Cardiac muscle cell (in vitro differentiated cells and primary cell): Measurements from ENCODE around the gene FHL1. TPM values are rescaled to one million over a fixed set of nuclear protein-coding genes. Genes with fewer than 3 reads are reported as not detected.

Experiments used
- DNase-seq, 2 donors: peaks; one replicate each; pipeline versions ENCODE4 v3.0.0 to v3.0.0-alpha.2; 2010 to 2017; ENCODE audit warnings: low read depth in 1 of 2, low spot score in 1 of 2
- H3K27ac ChIP-seq: fragments of 200-600 bp; sonication (generic); 2 replicates; pipeline ENCODE4 v1.5.1; 2016
- H3K27me3 ChIP-seq: fragments of 200-600 bp; sonication (generic); 2 replicates; pipeline ENCODE4 v1.6.0; 2016; ENCODE audit warnings: control low read depth
- H3K36me3 ChIP-seq: fragments of 200-600 bp; sonication (generic); 2 replicates; pipeline ENCODE4 v1.5.1; 2016; ENCODE audit warnings: control low read depth
- H3K4me1 ChIP-seq: fragments of 200-600 bp; sonication (generic); 2 replicates; pipeline ENCODE4 v1.8.1; 2017; ENCODE audit warnings: low read depth, mild to moderate bottlenecking, mixed run types
- H3K4me3 ChIP-seq: fragments of 200-600 bp; sonication (generic); 2 replicates; pipeline ENCODE4 v1.5.1; 2016; ENCODE audit warnings: mild to moderate bottlenecking
- H3K9me3 ChIP-seq: fragments of 200-600 bp; sonication (generic); 2 replicates; pipeline ENCODE4 v1.5.1; 2017; ENCODE audit warnings: low read depth, mild to moderate bottlenecking, control low read depth
- CTCF ChIP-seq: IDR thresholded peaks from 2 replicates; pipeline ENCODE4 v1.5.1; 2012; ENCODE audit warnings: low read depth, mild to moderate bottlenecking, low read length
- polyA plus RNA-seq: library from polyadenylated mRNA; unstranded; fragments of >200 nt; fragmentation: Nextera tagmentation; extraction: Ambion mirVana; gene quantifications from 2 replicates; pipeline ENCODE4 v1.2.1, GENCODE V29; 2016
- total RNA-seq: library from RNA; depleted of rRNA; stranded (reverse); fragments of >200 nt; gene quantifications from 2 replicates; pipeline ENCODE4 v1.2.3, GENCODE V29; 2016

Gene FHL1
- total and polyA plus RNA-seq, 2 experiments from 2014 or later = 23.5 to 38.9 TPM

- DNase-seq = no peak
- Histone ChIP-seq H3K36me3 (no peaks in the 10 kb centered on the region), H3K9me3 (no peaks in the 10 kb centered on the region), H3K4me1 (no peaks in the 10 kb centered on the region), H3K27ac (no peak overlapping the region), H3K27me3 (no peaks in the 10 kb centered on the region), H3K4me3 (no peak overlapping the region)
- no peak for TF ChIP-seq CTCF
Observed at GRCh38 chrX:136196691-136197155, 49.4 kb downstream of the FHL1 start.

GRCh38 chrX:136198010-136198409, 50.7 kb downstream of the FHL1 start:
- Histone ChIP-seq H3K4me1 (no peaks in the 10 kb centered on the region), H3K9me3 (no peaks in the 10 kb centered on the region), H3K4me3 (no peak overlapping the region), H3K27me3 (no peaks in the 10 kb centered on the region), H3K27ac (no peak overlapping the region), H3K36me3 (no peaks in the 10 kb centered on the region)
- no peak for DNase-seq
- no peak for TF ChIP-seq CTCF

- Histone ChIP-seq H3K9me3 (no peaks in the 10 kb centered on the region), H3K27ac (no peak overlapping the region)
- TF ChIP-seq CTCF = no peak
Observed at GRCh38 chrX:136198678-136199243, 51.4 kb downstream of the FHL1 start.

DNA sequence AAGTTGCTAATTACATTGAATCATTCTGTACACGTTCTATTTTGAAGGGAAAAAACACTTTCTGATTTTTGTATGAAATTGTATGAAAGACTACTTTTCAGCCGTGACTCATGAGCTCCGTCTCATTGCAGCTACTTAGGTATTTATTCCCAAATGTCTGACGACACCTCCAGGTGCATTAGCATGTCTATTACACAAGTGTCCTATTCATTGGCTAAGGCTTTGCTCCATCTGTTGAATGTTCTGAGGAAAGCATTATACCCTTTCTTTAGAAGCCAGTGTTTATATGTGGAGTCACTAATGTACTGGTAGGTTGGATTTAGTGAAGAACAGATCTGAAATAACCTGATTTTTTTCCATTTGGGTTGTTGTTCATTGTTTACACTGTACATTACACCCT, 52.0 kb downstream of the FHL1 start:
- no peak overlapping the region for H3K27ac ChIP-seq
- no peaks in the 10 kb centered on the region for H3K27me3 ChIP-seq
- no peak for TF ChIP-seq CTCF
- H3K4me1 ChIP-seq = no peaks in the 10 kb centered on the region
- no peak overlapping the region for H3K4me3 ChIP-seq
- no peaks in the 10 kb centered on the region for H3K9me3 ChIP-seq
- DNase-seq = no peak
- H3K36me3 ChIP-seq = no peaks in the 10 kb centered on the region

More at GRCh38 chrX:136198678-136199243, 51.4 kb downstream of the FHL1 start:
- Histone ChIP-seq H3K4me1 (no peaks in the 10 kb centered on the region), H3K36me3 (no peaks in the 10 kb centered on the region), H3K27me3 (no peaks in the 10 kb centered on the region), H3K4me3 (no peak overlapping the region)
- DNase-seq = no peak

GRCh38 chrX:136200466-136200865, 53.1 kb downstream of the FHL1 start:
- Histone ChIP-seq H3K36me3 (no peaks in the 10 kb centered on the region), H3K9me3 (no peaks in the 10 kb centered on the region), H3K27ac (no peak overlapping the region), H3K4me3 (no peak overlapping the region), H3K27me3 (no peaks in the 10 kb centered on the region), H3K4me1 (no peaks in the 10 kb centered on the region)
- peak in 1 of 2 donors; percentile 36 for DNase-seq
- TF ChIP-seq CTCF = peak; percentile 39

GRCh38 chrX:136201601-136202000, 54.3 kb downstream of the FHL1 start:
- Histone ChIP-seq H3K27ac (no peak overlapping the region), H3K9me3 (no peaks in the 10 kb centered on the region), H3K4me3 (no peak overlapping the region), H3K4me1 (no peaks in the 10 kb centered on the region), H3K27me3 (no peaks in the 10 kb centered on the region), H3K36me3 (no peaks in the 10 kb centered on the region)
- DNase-seq = no peak
- no peak for TF ChIP-seq CTCF
